Chondrocyte (in vitro differentiated cells): ENCODE data around the gene PRRT4. TPM values are rescaled to one million over a fixed set of nuclear protein-coding genes. Genes with fewer than 3 reads are reported as not detected.
A peak's percentile ranks its signal among the peaks of the same experiment; 100 is the strongest.

Experiments
- DNase-seq: peaks from one replicate; pipeline ENCODE4 v3.0.0; 2021; ENCODE audit warnings: mixed read lengths, low spot score
- H3K27ac Mint-ChIP-seq: one replicate; pipeline ENCODE4 v1.8.0; 2021; ENCODE audit warnings: mild to moderate bottlenecking, moderate library complexity, mixed read lengths; ENCODE audit not compliant: unreplicated experiment
- H3K27me3 Mint-ChIP-seq: 2 replicates; pipeline ENCODE4 v1.8.0; 2021; ENCODE audit warnings: low read depth, mixed read lengths
- H3K36me3 Mint-ChIP-seq: 2 replicates; pipeline ENCODE4 v1.8.0; 2021; ENCODE audit warnings: low read depth, mixed read lengths
- H3K4me1 Mint-ChIP-seq: 2 replicates; pipeline ENCODE4 v1.8.0; 2021; ENCODE audit warnings: low read depth, mild to moderate bottlenecking, mixed read lengths
- H3K4me3 Mint-ChIP-seq: one replicate; pipeline ENCODE4 v1.8.0; 2021; ENCODE audit warnings: mild to moderate bottlenecking, moderate library complexity, mixed read lengths; ENCODE audit not compliant: unreplicated experiment
- H3K9me3 Mint-ChIP-seq: 2 replicates; pipeline ENCODE4 v1.8.0; 2021; ENCODE audit warnings: low read depth, mixed read lengths
- CTCF ChIP-seq: fragments of 200-600 bp; sonication (generic); IDR thresholded peaks from 2 replicates; pipeline ENCODE4 v1.5.0; 2021; ENCODE audit warnings: antibody characterized with exemption, mild to moderate bottlenecking, moderate library complexity
- total RNA-seq: library from RNA; stranded (reverse); gene quantifications from 3 replicates; pipeline ENCODE4 v1.2.1, GENCODE V29; 2021

PRRT4 gene
- total RNA-seq, 1 donor from 2014 or later, result 0.42 TPM

DNA sequence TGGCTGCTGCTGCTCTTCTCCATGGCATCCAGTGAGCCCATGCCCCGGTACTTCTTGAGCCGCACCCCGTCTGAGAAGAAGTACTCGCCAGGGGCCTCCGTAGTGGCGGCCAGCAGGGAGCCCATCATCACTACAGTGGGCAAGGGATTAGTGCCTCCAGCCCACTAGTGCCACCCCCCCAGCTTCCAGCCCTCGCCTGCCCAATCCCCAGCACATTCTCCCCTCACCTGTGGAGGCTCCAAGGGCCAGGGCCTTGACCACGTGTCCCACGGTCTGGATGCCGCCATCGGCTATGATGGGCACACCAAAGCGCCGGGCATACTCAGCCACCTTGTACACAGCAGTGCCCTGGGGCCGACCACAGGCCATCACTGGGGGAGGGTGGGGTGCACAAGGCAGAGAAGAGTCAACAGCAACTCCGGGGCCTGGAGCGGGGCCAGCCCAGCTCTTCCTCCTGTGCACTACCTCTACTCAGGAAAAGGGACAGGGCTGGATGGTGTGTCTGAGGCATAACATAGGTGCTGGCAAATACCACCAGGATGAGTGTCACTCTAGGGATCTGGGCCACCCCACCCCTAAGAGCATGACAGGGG is 33.5 kb upstream of the PRRT4 start:
- Mint-ChIP-seq H3K27me3 (no peaks in the 10 kb centered on the region), H3K9me3 (no peaks in the 10 kb centered on the region), H3K36me3 (peaks cover 26% of the 10 kb centered on the region), H3K4me3 (no peak overlapping the region), H3K4me1 (no peaks in the 10 kb centered on the region), H3K27ac (no peak overlapping the region)
- TF ChIP-seq CTCF, result no peak
- DNase-seq, result peak; percentile 64

GRCh38 chr7:128393526-128394330 is 32.2 kb upstream of the PRRT4 start:
- Mint-ChIP-seq H3K4me1 (no peaks in the 10 kb centered on the region), H3K9me3 (no peaks in the 10 kb centered on the region), H3K4me3 (no peak overlapping the region), H3K36me3 (peaks cover 25% of the 10 kb centered on the region), H3K27me3 (no peaks in the 10 kb centered on the region), H3K27ac (no peak overlapping the region)
- TF ChIP-seq CTCF, result no peak
- no peak for DNase-seq

DNA sequence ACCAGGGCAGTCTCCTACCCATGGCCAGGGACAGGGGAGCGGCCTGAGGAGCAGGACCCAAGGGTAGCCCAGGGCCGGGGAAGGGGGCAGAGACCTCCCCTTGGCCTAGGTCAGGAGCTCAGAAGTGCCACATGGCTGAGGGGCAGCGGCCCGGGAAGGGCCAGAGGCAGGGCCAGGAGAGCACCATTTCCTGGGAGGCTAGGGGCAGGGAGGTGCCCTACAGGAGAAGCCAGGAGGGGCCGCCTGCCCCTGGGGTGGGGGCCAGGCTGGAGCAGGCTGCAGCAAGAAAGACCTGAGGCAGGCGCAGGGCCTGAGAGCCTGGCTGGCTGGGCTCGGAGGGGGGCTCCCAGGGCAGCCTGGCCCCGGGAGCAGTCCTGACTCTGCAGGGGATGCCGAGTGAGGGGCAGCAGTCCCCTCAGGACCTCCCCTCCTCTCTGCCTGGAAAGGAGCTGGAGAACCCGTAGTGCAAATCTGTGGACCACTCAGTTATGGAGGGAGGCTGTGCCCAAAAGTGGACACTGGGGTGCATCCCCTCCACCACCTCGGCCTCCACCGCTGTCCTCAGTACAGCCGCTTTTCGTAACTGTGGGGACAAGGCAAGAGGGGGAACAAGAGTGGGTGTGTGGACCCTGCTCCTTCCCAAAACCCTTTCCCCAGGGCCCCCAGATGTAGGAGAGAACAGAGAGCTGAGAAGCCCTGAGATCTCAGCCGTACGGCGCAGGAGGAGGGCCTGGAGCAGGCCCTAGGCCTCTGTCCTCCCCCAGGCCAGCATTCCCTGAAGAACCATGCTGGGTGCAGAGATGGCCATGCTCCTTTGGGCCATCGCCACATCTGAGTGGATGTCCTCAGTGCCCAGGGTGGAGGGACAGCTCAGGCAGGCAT is 31.2 kb upstream of the PRRT4 start:
- Mint-ChIP-seq H3K27ac (no peak overlapping the region), H3K9me3 (no peaks in the 10 kb centered on the region), H3K4me3 (no peak overlapping the region), H3K36me3 (peaks cover 16% of the 10 kb centered on the region), H3K4me1 (no peaks in the 10 kb centered on the region), H3K27me3 (peaks cover 2% of the 10 kb centered on the region)
- no peak for DNase-seq
- TF ChIP-seq CTCF, result no peak

- Mint-ChIP-seq H3K27me3 (peaks cover 4% of the 10 kb centered on the region), H3K9me3 (no peaks in the 10 kb centered on the region), H3K4me3 (no peak overlapping the region), H3K4me1 (peaks cover 2% of the 10 kb centered on the region), H3K27ac (no peak overlapping the region), H3K36me3 (peaks cover 10% of the 10 kb centered on the region)
- no peak for DNase-seq
- no peak for TF ChIP-seq CTCF
These were observed 30.3 kb upstream of the PRRT4 start for GRCh38 chr7:128391805-128392204.

- DNase-seq, result no peak
- no peaks in the 10 kb centered on the region for H3K9me3 Mint-ChIP-seq
- peaks cover 4% of the 10 kb centered on the region for H3K27me3 Mint-ChIP-seq
- H3K36me3 Mint-ChIP-seq, result peaks cover 4% of the 10 kb centered on the region
- no peak for TF ChIP-seq CTCF
- H3K27ac Mint-ChIP-seq, result no peak overlapping the region
- H3K4me1 Mint-ChIP-seq, result peaks cover 2% of the 10 kb centered on the region
- no peak overlapping the region for H3K4me3 Mint-ChIP-seq
These were observed 29.5 kb upstream of the PRRT4 start for GRCh38 chr7:128390871-128391565.
